Osteoblast (primary cell): ENCODE measurements around the gene ADH7. TPM values are rescaled to one million over a fixed set of nuclear protein-coding genes. Genes with fewer than 3 reads are reported as not detected.

ENCODE experiments used
- DNase-seq: peaks from one replicate; pipeline ENCODE4 v3.0.0; 2011; ENCODE audit warnings: low spot score, mixed read lengths; ENCODE audit not compliant: insufficient read length; ENCODE audit errors: missing footprints
- H2AFZ ChIP-seq: 2 replicates; pipeline ENCODE4 v1.6.0; 2011; ENCODE audit warnings: mild to moderate bottlenecking, low read length
- H3K27ac ChIP-seq: 2 replicates; pipeline ENCODE4 v1.5.1; 2011; ENCODE audit warnings: mild to moderate bottlenecking, low read depth, low read length, moderate library complexity
- H3K27me3 ChIP-seq: 2 replicates; pipeline ENCODE4 v1.6.0; 2012; ENCODE audit warnings: mild to moderate bottlenecking, control low read depth, inconsistent platforms, low read length, moderate library complexity; ENCODE audit not compliant: insufficient read depth
- H3K36me3 ChIP-seq: 2 replicates; pipeline ENCODE4 v1.5.1; 2011; ENCODE audit warnings: mild to moderate bottlenecking, low read length, control low read depth, moderate library complexity; ENCODE audit not compliant: insufficient read depth
- H3K4me1 ChIP-seq: 2 replicates; pipeline ENCODE4 v1.5.1; 2011; ENCODE audit warnings: mild to moderate bottlenecking, low read length, control low read depth, moderate library complexity; ENCODE audit not compliant: insufficient read depth
- H3K4me2 ChIP-seq: 2 replicates; pipeline ENCODE4 v1.6.0; 2011; ENCODE audit warnings: mild to moderate bottlenecking, low read length; ENCODE audit not compliant: insufficient read depth
- H3K4me3 ChIP-seq: fragments of 200-600 bp; sonication (generic); 3 replicates; pipeline ENCODE4 v1.5.1; 2012; ENCODE audit warnings: mild to moderate bottlenecking, low read length, inconsistent platforms; ENCODE audit not compliant: insufficient read depth
- H3K79me2 ChIP-seq: 2 replicates; pipeline ENCODE4 v1.6.0; 2012; ENCODE audit warnings: mild to moderate bottlenecking, low read length, control low read depth, inconsistent platforms; ENCODE audit not compliant: insufficient read depth
- H3K9me3 ChIP-seq: 2 replicates; pipeline ENCODE4 v1.5.1; 2011; ENCODE audit warnings: low read depth, low read length, control low read depth
- H4K20me1 ChIP-seq: 2 replicates; pipeline ENCODE4 v1.6.0; 2012; ENCODE audit warnings: mild to moderate bottlenecking, low read length, control low read depth; ENCODE audit not compliant: insufficient read depth
- CTCF ChIP-seq: IDR thresholded peaks from 2 replicates; pipeline ENCODE4 v1.5.1; 2011; ENCODE audit warnings: mild to moderate bottlenecking, low read depth, low read length, moderate library complexity; ENCODE audit errors: extremely low read depth
- total RNA-seq: library from RNA; depleted of rRNA; stranded (reverse); fragments of >200 nt; gene quantifications from 2 replicates; pipeline ENCODE4 v1.2.3, GENCODE V29; 2012

Gene ADH7
- total RNA-seq, 1 donor: not detected

GRCh38 chr4:99413140-99413539, 22.0 kb downstream of the ADH7 start:
- H2AFZ ChIP-seq: no peak overlapping the region
- no peaks in the 10 kb centered on the region for H3K9me3 ChIP-seq
- H4K20me1 ChIP-seq: no peaks in the 10 kb centered on the region
- no peaks in the 10 kb centered on the region for H3K4me1 ChIP-seq
- H3K4me2 ChIP-seq: no peak overlapping the region
- H3K4me3 ChIP-seq: no peak overlapping the region
- H3K36me3 ChIP-seq: no peaks in the 10 kb centered on the region
- TF ChIP-seq CTCF: no peak
- no peak for DNase-seq
- H3K27me3 ChIP-seq: no peaks in the 10 kb centered on the region
- no peak overlapping the region for H3K27ac ChIP-seq
- no peaks in the 10 kb centered on the region for H3K79me2 ChIP-seq

GRCh38 chr4:99411041-99411440, 24.1 kb downstream of the ADH7 start:
- no peaks in the 10 kb centered on the region for H3K4me1 ChIP-seq
- H3K36me3 ChIP-seq: no peaks in the 10 kb centered on the region
- H3K27me3 ChIP-seq: no peaks in the 10 kb centered on the region
- no peaks in the 10 kb centered on the region for H3K79me2 ChIP-seq
- H3K9me3 ChIP-seq: no peaks in the 10 kb centered on the region
- no peaks in the 10 kb centered on the region for H4K20me1 ChIP-seq
- H3K4me3 ChIP-seq: no peak overlapping the region
- H3K4me2 ChIP-seq: no peak overlapping the region
- H2AFZ ChIP-seq: no peak overlapping the region
- no peak for DNase-seq
- no peak overlapping the region for H3K27ac ChIP-seq
- no peak for TF ChIP-seq CTCF

GRCh38 chr4:99410075-99410474, 25.1 kb downstream of the ADH7 start:
- no peaks in the 10 kb centered on the region for H3K79me2 ChIP-seq
- H3K27me3 ChIP-seq: no peaks in the 10 kb centered on the region
- H3K4me1 ChIP-seq: peaks cover 4% of the 10 kb centered on the region
- H3K9me3 ChIP-seq: no peaks in the 10 kb centered on the region
- TF ChIP-seq CTCF: no peak
- H3K4me2 ChIP-seq: no peak overlapping the region
- H3K36me3 ChIP-seq: no peaks in the 10 kb centered on the region
- H2AFZ ChIP-seq: no peak overlapping the region
- no peak overlapping the region for H3K27ac ChIP-seq
- no peak for DNase-seq
- no peaks in the 10 kb centered on the region for H4K20me1 ChIP-seq
- no peak overlapping the region for H3K4me3 ChIP-seq

GRCh38 chr4:99408346-99408745, 26.8 kb downstream of the ADH7 start:
- DNase-seq: no peak
- Histone ChIP-seq H3K79me2 (no peaks in the 10 kb centered on the region), H3K4me1 (peaks cover 20% of the 10 kb centered on the region), H2AFZ (no peak overlapping the region), H3K27ac (no peak overlapping the region), H3K4me3 (no peak overlapping the region), H3K4me2 (no peak overlapping the region), H3K36me3 (no peaks in the 10 kb centered on the region), H3K27me3 (no peaks in the 10 kb centered on the region), H3K9me3 (no peaks in the 10 kb centered on the region), H4K20me1 (no peaks in the 10 kb centered on the region)
- no peak for TF ChIP-seq CTCF
